Kidney glomerular epithelial cell (primary cell): Measurements from ENCODE around the gene GPRIN2.
"Not testable (repeated sequence)": the region's sequence is repeated elsewhere in the genome, so short reads cannot be mapped to it uniquely, and the experiment has no call there.

ENCODE experiments used
- DNase-seq: peaks from one replicate; lab custom pipeline; 2025; lab: John Stamatoyannopoulos, UW

The GPRIN2 gene

DNA sequence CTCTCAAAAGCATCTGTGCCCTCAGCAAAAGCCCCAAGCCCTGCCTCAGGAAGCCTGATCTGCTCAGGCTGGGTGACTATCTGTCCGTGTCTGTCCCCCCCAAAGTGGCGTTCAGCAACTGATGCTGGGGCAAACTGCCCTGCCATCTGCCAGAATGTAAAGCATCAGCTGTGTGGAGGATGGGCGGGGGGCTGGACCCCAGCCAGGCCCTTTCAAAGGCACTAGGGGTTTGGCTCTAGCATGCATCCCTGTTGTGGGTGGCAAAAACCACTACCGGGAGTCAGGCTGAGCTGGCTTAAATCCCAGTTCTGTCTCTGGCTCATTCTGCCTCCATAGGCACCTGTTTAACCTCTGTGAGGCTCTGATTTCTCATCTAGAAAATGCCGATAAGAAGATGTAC lies 35.5 kb downstream of the GPRIN2 start:
- DNase-seq = no peak

DNA sequence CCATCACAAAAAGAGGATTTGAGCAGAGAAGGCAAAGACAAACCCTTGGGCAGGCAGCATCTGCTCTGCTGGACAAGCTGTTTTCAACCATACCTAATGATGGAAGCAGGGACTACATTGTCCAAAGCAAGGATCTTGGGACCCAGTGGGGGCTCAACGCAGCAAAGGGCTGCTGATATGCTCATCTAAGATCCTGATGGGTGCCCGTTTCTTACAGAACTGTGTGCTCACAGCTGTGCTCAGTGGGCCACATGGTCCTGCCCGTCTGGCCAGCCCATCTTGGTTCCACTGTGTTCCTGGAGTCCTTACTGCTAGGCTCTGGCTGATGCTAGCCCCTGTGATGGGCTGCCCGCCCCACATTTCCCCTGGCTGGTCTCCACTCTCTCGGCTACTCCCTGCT lies 36.1 kb downstream of the GPRIN2 start:
- DNase-seq = no peak

DNA sequence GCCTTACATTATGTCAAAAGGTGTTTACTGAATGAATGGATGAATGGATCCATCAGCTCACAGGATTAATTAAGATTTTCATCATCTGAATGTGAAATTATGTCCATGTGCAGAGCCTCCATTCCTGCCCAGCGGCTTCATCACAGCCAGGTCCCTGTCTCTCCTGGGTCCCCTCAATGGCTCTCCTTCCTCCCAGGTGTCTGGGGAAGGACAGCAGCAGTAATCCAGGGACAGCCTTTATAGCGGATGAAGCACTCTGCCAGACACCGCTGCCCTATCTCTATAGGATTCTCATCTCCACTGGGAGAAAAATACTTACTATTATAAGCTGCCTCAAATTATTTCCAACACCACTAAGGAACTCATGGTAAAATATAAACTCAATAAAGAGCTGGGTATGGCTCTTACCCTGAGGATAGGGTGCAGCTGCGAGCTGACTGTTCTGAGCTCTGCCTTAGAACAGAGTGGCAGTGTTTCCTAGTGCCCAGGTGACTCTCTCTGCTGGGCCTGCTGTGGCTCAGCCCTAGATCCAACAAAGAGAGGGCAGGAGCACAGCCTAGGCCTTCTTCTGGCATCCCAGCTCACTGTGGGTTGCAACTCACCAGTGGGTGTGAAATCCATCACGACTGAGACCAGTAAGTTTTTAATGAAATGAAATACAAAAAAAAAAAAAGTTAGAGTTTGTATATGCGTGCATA lies 38.3 kb downstream of the GPRIN2 start:
- DNase-seq = no peak

DNA sequence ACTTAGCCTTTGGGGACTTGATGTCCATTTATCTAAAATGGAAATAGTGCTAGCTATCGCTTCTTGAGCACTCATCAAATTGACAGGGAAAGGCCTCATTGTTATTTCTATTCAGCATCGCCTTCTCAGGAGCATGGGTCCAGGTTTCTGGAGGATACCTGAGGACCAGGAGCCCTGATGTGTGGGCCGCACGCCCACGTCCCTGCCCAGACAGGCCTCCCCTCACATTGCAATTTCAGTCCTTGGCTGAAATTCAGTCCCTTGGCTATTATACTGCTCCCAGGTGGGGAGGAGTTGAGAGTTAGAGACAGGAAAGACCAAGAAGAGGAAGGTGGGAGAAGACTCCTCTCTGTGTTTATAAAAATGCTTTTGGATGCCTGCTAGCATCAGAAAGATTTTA lies 38.9 kb downstream of the GPRIN2 start:
- DNase-seq = no peak

DNA sequence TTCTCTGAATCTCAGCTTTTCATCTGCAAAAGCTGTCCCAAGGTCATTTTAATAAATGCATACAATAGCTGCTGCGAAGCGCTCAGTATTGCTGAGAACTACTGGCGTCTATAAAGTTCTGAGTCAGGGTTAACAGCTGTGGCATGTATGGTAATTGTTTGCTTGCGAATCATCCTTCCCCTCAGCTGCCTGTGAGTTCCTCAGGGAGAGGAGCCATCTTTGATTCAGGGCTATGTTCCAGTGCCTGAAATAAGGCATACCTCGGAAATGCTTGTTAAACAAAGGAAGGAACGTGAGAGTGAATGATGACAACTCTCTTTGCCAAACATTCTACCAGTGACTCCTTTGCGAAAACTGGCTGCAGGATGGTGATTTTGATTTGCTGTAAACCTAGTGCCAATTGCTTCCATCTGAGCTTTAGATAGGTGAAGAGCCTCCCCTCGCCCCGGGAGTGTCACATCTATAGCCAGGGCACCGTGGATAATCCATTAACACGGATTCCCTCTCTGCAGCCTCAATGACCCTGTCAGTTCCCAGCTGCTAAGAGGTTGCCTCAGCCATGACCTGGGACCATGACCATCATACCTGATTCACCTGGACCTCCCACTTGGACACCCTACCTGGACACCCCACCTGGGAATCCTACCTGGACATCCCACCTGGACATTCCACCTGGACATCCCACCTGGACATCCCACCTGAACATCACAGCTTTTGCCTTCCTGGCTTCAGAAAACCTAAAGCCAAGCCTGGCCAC lies 39.6 kb downstream of the GPRIN2 start:
- DNase-seq = peak; percentile 89

DNA sequence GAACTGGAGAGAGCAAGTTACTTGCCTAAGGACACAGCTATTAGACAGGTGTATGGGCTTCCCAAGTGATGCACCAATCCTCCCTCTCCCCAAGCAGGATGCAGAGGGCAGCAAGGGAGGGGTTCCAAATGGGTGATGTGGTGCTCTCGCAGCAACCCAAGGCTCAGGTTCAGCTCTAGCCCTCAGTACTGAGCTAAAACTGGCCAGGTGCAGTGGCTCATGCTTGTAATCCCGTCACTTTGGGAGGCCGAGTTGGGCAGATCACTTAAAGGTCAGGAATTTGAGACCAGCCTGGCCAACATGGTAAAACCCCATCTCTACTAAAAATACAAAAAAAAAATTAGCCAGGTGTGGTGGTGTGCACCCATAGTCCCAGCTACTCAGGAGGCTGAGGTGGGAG lies 40.7 kb downstream of the GPRIN2 start:
- DNase-seq = no peak

DNA sequence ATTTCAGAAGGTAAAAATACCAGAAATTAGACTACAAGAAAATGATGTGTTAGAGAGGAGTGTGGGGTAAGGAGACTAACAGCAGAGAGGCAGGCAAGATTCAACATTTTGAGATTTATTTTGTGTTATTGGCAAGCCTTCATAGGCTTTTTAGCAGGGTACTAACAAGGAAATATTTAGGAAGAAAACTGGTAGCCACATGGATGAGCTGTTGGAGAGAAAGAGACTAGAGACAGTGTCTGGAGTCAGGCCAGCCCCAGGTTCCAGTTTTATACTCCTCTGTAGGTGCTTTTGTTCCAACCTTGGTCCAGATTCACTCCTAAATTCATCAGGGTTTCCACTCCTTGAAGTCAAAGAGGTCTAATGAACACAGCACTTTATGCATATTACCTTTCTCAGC lies 41.1 kb downstream of the GPRIN2 start:
- DNase-seq = no peak

DNA sequence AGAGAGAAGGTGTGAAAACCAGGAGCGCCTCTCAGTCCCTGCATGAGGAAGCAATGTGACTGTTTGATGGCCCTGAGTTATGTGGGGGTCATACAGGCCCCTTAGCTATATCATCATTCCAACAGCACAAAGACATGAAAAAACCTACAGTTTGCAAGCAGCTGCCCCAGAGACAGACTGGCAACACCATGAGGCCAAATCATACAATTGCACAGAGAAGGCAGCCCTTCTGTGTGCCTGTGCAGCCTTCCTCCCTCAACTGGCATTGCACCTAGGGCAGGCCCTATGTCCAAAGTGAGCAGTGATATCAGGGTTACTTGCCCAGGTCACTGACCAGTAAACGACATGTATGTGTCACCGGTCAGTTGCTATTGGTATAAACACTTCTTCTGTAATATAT lies 41.6 kb downstream of the GPRIN2 start:
- DNase-seq = no peak

DNA sequence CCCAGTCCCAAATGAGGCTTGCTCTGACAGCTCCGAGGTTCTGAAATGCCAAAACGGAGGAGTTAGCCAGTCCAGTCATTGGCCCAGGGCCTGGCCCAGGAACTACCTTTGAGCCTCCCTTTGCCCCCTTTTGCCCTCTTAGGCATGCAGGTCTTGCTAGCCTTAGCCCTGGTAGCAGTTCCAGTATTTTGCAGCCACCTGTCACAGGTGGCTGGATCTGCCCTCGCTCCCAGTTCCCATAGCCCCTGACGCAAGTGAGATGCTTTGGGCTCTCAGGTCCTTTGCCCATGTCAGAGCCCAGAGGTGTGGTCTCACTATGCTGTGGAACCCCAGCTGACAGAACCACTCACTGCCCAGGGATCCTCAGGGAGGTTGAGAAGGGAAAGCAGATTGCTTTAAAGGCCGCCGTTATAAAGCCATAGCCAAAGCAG lies 42.0 kb downstream of the GPRIN2 start:
- DNase-seq = no peak

DNA sequence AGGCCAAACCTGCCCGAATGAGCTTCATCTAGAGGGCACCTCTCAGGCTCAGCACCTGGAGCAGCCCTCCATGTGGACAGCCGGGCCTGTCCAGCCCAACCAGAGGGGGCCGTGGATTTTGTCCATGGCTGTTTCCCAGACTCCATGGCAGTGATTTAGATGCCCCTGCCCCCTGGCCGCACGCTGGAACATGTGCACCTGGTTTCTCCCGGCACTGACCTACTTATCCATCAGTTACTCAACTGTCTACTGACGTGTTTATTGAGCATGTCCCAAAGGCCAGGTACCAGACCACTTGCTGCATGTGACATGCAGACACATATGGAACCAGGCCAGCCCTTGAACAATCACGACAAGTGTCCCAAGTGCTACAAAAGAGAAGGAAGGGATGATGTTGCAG lies 43.1 kb downstream of the GPRIN2 start:
- DNase-seq = not testable (repeated sequence)

DNA sequence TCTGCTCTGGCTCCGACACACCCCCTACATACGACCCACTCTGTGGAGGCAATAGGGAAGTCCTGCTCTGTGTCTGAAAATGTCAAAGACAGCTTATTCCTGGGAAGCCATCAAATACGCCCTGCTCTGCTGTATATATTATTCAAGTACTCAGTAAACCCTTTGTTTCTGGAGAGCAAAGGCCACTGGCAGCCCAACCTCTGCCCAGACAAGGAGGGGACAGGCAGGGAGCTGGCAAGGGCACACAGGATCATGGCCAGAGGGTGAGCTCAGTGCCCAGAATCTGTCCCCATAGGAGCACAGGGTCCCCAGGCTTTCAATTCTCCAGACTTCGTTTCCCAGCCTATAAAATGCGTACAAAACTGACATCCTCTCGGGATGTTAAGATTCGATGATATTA lies 43.7 kb downstream of the GPRIN2 start:
- not testable (repeated sequence) for DNase-seq

DNA sequence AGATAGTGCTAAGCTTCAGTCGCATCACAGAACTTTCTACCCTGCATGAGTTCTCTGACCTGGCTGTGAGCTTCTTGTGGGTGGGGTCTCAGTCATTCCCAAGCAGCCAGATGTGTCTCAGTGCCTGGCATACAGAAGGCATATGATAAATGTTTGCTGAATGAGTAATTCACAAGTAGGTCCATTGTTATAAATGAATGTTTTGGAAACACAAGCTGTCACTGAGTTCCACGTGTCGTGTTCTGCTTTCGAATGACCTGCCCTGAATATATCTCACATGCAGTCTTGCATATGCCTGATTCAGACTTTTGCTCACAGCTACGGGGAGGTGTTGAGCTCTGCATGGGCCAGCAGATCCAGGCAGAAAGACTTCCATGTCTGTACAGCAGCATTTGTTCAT lies 44.5 kb downstream of the GPRIN2 start:
- not testable (repeated sequence) for DNase-seq
